ENCODE data around the gene EEF1A1. TPM values are rescaled to one million over a fixed set of nuclear protein-coding genes. Genes with fewer than 3 reads are reported as not detected.

Gene EEF1A1
- total RNA-seq, 1 experiment from 2014 or later: 13,507 TPM

GRCh38 chr6:73491377-73491776, 29.5 kb downstream of the EEF1A1 start:
- Mint-ChIP-seq H3K27ac (ENCODE audit: low read depth, unreplicated experiment) (no peak overlapping the region), H3K9me3 (ENCODE audit: unreplicated experiment) (no peaks in the 10 kb centered on the region), H3K4me3 (ENCODE audit: unreplicated experiment) (no peak overlapping the region), H3K4me1 (ENCODE audit: insufficient read depth, unreplicated experiment) (no peaks in the 10 kb centered on the region), H3K36me3 (ENCODE audit: insufficient read depth, unreplicated experiment) (peaks cover 89% of the 10 kb centered on the region), H3K27me3 (ENCODE audit: insufficient read depth, unreplicated experiment) (no peaks in the 10 kb centered on the region)
- DNase-seq (ENCODE audit: unreplicated experiment): no peak
- intact Hi-C loops (cut with micrococcal nuclease): no loop called here
- TF ChIP-seq CTCF (IDR thresholded peaks at IDR 0.05; ENCODE audit: unreplicated experiment): no peak
- CTCF ChIA-PET: interaction anchor here (0.7 to 1.3 kb wide), 3 partner anchors 56 to 120 kb away, joined by 4 to 5 read pairs (median 5); no protein-coding TSS in a partner anchor
- BruUV-seq (replicated peaks): no TSS peak
- POLR2A ChIA-PET: interaction anchor here (1.0 to 1.7 kb wide), 2 partner anchors 9 to 30 kb away, joined by 3 to 5 read pairs; partner anchors contain the start of gene MTO1

- peak overlapping the region; percentile 27 for H3K27ac Mint-ChIP-seq (ENCODE audit: low read depth, unreplicated experiment)
- no peaks in the 10 kb centered on the region for H3K27me3 Mint-ChIP-seq (ENCODE audit: insufficient read depth, unreplicated experiment)
- no peaks in the 10 kb centered on the region for H3K4me1 Mint-ChIP-seq (ENCODE audit: insufficient read depth, unreplicated experiment)
- peaks cover 89% of the 10 kb centered on the region for H3K36me3 Mint-ChIP-seq (ENCODE audit: insufficient read depth, unreplicated experiment)
- ChIA-PET POLR2A (interaction anchor here (0.6 to 1.5 kb wide), 3 partner anchors 10 to 58 kb away, joined by 3 to 5 read pairs (median 4); no protein-coding TSS in a partner anchor), CTCF (interaction anchor here (0.7 kb wide), 1 partner anchor 13 kb away, joined by 4 read pairs; no protein-coding TSS in a partner anchor)
- no peak for DNase-seq (ENCODE audit: unreplicated experiment)
- H3K4me3 Mint-ChIP-seq (ENCODE audit: unreplicated experiment): no peak overlapping the region
- BruUV-seq (replicated peaks): no TSS peak
- intact Hi-C loops (cut with micrococcal nuclease): no loop called here
- no peak for TF ChIP-seq CTCF (IDR thresholded peaks at IDR 0.05; ENCODE audit: unreplicated experiment)
- H3K9me3 Mint-ChIP-seq (ENCODE audit: unreplicated experiment): no peaks in the 10 kb centered on the region
Measured at GRCh38 chr6:73487473-73487872, 33.4 kb downstream of the EEF1A1 start.

GRCh38 chr6:73484438-73484837, 36.4 kb downstream of the EEF1A1 start:
- ChIA-PET POLR2A (interaction anchor here (0.6 to 0.7 kb wide), 2 partner anchors 10 to 120 kb away, joined by 5 read pairs; no protein-coding TSS in a partner anchor), CTCF (no interaction called here)
- no peak overlapping the region for H3K4me3 Mint-ChIP-seq (ENCODE audit: unreplicated experiment)
- peaks cover 87% of the 10 kb centered on the region for H3K36me3 Mint-ChIP-seq (ENCODE audit: insufficient read depth, unreplicated experiment)
- no peaks in the 10 kb centered on the region for H3K4me1 Mint-ChIP-seq (ENCODE audit: insufficient read depth, unreplicated experiment)
- no peaks in the 10 kb centered on the region for H3K27me3 Mint-ChIP-seq (ENCODE audit: insufficient read depth, unreplicated experiment)
- intact Hi-C loops (cut with micrococcal nuclease): no loop called here
- H3K9me3 Mint-ChIP-seq (ENCODE audit: unreplicated experiment): no peaks in the 10 kb centered on the region
- TF ChIP-seq CTCF (IDR thresholded peaks at IDR 0.05; ENCODE audit: unreplicated experiment): no peak
- no peak for DNase-seq (ENCODE audit: unreplicated experiment)
- no TSS peak for BruUV-seq (replicated peaks)
- H3K27ac Mint-ChIP-seq (ENCODE audit: low read depth, unreplicated experiment): no peak overlapping the region

- Mint-ChIP-seq H3K4me1 (ENCODE audit: insufficient read depth, unreplicated experiment) (no peaks in the 10 kb centered on the region), H3K4me3 (ENCODE audit: unreplicated experiment) (no peak overlapping the region), H3K9me3 (ENCODE audit: unreplicated experiment) (no peaks in the 10 kb centered on the region), H3K27ac (ENCODE audit: low read depth, unreplicated experiment) (no peak overlapping the region), H3K36me3 (ENCODE audit: insufficient read depth, unreplicated experiment) (peaks cover 90% of the 10 kb centered on the region), H3K27me3 (ENCODE audit: insufficient read depth, unreplicated experiment) (no peaks in the 10 kb centered on the region)
- no TSS peak for BruUV-seq (replicated peaks)
- CTCF ChIA-PET: interaction anchor here (1.0 kb wide), 1 partner anchor 127 kb away, joined by 3 read pairs; no protein-coding TSS in a partner anchor
- POLR2A ChIA-PET: no interaction called here
- no peak for DNase-seq (ENCODE audit: unreplicated experiment)
- intact Hi-C loops (cut with micrococcal nuclease): no loop called here
- no peak for TF ChIP-seq CTCF (IDR thresholded peaks at IDR 0.05; ENCODE audit: unreplicated experiment)
Measured at GRCh38 chr6:73481969-73482368, 38.9 kb downstream of the EEF1A1 start.
